NCI-H1105 (cell line): ENCODE results near the gene CACNA2D3.
"Not testable (repeated sequence)": the region's sequence is repeated elsewhere in the genome, so short reads cannot be mapped to it uniquely, and the experiment has no call there.

Experiments
- DNase-seq: peaks from one replicate; lab custom pipeline; 2025; lab: John Stamatoyannopoulos, UW

The CACNA2D3 gene

DNA sequence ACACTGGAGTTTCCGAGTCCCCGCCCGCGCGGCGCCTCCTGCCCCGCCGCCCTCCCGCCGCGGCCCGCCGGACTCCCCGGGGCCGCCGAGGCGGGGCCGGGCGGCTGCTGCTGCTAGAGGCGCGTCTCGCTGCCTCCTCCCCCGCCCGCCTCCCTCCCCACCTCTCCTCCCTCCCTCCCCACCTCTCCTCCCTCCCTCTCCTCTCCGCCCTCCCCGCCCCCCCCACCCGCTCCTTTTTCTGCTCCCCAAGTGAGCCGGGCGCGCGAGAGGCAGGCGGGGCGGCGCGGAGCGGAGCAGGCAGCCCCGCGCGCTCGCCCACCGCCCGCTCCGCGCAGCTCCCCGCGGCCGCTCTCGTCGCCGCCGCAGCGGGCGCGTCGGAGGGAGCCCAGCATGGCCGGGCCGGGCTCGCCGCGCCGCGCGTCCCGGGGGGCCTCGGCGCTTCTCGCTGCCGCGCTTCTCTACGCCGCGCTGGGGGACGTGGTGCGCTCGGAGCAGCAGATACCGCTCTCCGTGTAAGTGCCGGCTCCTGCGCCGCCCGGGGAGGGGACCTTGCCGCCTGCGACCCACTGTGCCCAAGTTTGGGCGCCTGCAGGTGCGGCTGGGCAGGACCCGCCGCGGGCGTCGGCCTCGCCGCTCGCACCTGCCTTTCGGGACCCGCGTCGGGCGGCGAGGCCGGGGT lies at the start of gene CACNA2D3:
TSS of gene CACNA2D3 (plus strand) at position 229 of the 679 bp plus-strand sequence.
- peak; percentile 23 for DNase-seq

DNA sequence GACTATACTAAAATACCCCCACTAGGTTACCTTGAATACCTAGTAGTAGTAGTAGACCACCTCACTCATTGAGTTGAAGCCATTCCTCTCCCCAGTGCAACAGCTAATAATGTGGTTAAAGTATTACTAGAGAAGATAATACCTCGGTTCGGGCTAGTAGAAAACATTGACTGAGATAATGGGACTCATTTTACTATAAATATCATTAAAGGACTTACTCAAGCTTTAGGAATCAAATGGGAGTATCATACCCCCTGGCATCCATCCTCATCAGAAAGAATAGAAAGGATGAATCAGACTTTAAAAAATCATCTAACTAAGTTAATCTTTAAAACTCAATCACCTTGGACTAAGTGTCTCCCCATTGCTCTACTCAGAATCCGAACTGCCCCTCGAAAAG lies 49.0 kb upstream of the CACNA2D3 start:
- no peak for DNase-seq

DNA sequence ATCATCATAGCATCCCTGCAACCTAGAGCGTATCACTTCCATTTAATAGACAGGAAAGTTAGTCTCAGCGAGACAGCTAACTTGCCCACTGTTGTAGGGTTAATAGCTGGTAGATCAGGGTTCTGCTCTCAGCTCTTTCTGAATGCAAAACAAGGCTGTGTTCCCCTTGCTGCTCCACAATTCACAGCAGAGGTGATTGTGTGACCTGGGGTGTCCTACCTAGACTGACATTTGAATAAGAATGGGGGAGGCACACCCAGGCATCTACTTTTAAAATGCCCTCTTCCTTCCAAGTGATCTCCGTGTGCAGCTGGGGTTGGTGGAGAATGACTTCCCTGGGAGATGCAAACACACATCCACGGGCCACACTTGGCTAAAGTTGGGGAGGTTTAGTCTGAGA lies 43.0 kb upstream of the CACNA2D3 start:
- DNase-seq, result no peak

DNA sequence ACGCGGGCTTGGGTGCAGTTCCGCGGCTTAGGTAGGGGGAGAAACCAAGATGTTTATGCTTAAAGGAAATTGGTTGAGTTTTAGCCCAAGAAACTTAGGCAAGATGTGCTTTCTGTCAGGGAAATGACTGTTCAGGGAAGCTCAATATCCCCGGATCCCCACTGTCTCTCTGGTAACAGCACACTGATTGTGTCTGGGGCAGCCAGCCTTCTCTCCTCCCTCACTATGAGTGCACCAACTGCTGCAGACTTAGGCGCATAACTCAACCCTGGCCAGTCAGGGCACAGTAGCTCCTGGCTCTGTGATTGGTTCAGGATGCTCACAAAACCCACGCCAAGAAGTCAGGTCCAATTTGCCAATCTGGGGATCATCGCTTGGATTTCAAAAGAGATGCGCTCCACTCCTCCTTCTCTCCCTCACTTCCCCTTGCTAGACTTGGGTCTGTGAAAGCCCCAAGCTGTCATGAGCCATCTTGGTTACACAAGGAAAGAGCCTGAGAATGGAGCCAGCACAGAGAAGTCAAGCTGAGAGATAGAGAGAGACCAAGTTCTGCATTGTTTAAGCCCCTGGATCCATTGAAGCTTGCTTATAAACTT lies 42.5 kb upstream of the CACNA2D3 start:
- no peak for DNase-seq

DNA sequence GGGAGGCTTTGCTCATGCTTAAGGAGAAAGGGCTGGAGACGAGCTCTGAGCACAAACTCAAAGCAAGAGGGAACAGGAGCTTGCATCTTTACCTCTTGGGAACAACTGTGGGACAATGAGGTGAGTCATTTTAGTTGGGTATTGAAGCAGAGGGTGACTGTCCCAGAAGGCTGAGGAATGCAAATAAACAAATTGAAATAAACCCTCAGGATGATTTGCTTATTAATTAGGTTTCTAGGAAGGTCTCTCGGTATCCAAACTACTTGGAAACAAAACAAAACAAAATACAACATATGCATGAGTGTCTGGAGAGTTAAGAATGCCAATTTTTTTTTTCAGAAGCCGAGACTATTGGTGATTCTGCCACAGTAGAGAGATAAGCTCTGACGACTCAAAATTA lies 38.4 kb upstream of the CACNA2D3 start:
- DNase-seq, result no peak

DNA sequence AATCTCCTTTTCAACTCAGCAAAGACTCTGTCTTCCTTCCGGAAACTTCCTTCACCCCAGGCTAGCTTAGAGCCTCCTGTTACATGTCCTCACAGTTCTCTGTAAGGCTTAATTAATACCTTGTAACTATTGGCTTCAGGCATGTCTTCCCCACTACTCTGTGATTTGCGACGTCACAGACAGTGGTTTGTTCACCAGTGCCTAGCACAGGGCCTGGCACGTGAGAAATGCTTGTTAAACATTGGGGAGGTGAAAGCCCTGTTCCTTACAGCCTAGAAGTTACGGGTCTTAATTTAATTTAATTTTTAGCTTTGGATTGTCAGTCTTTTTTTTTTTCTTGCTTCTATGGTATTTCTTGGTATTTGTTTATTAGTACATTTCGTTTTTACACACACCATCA lies 36.4 kb upstream of the CACNA2D3 start:
- no peak for DNase-seq

DNA sequence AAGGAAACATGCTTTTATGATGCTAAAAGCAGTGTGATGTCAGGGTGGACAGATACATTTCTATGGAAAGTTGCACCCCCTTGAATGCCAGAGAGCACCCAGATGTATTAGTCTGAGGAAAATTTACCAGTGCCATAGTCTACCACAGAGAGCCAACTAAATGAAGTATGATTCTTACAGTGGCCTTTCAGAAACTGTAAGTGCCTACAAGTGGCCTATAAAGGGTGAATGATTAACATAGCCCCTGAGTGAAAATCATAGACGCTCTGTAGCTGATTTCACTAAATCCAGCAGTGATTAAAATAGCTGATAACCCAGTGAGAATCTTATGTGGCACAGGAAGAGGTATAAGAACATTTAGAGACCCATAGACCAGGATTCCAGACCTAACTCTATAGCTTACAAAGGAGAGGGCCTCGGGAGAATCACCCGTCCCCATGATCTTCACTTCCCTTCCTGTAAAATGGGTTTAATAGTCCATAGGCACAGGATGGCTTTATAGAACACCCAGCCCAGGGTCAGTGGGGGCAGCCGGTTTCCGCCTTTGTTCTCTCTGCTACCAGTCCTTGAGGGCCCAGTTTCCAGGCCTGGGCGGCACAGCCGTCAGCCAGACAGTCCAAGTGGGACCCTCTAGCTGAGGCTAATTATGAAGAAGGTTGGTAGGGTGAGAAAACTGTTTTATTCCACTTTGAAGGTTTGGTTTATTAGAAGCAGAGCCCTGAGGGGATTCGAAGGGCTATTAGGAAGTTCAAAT lies 35.5 kb upstream of the CACNA2D3 start:
- DNase-seq, result no peak

DNA sequence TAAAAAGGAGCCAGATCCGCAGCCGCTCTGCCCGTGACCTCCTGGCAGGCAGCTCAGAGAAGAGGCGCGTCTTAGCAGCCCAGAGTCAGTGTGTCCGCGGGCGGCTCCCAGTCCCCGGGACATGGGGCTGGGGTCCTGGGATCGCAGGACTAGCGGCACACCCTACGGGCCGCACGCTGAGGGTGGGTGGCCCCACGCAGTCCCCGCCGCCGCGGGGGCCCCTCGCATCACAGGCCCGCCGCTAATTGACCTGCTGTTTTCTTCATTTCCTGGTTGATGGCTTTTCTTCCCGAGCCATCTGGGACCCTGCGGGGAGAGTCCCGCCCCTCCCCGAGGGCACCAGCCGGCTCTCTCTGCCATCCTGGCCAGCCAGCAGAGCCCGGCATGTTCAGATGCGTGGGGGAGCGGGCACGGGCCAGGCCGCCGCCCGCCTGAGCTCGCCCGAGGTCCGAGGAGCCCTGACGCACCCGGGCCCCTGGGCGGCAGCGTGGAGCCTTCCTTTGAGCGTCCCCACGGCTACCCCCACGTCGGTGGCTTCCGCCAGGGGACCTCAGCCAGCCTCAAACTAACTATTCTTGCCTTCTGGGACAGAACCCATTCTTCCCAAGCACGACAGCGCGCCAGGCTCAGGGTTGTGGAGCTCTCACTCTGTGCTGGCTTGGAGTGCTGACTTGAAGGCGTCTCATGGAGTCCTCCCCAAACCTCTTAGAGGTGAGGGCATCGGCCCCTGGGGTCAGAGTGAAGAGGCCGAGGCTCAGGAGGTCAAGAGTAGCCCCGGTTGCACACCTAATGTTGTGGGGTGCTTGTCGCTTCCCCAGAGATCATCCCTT lies 34.6 kb upstream of the CACNA2D3 start:
- no peak for DNase-seq

DNA sequence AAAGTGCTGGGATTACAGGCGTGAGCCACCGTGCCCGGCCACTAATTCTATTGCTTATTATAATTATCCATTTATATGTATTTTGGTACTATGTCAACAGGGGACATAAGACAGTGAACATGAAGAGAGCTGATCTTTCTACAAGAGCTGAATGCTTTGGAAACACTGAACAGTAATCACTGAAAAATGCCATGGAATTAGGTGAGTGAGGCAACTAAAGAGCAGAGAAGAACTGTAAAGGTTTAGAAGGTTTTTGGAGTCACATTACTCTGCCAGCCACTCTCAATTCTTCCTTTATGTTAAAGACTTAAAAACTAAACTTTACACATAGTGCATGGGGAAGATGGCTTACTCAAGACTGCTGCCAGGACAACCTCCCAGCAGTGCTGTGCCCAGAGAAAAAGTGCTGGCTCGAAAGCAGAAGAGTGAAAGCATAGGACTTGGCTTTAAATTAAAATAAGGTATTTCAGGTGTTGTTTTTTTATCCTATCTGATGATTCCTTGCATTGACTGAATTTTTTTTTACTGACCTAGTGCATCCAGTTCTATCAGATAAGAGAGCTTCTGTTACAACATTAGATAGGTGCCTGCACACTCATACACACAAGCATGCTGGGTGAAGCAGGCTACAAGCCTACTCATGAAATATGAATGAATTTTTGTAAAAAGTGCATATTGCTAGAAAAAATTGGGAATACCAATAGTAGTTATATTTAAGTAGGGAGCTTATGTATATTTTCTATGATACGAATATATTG lies 28.7 kb upstream of the CACNA2D3 start:
- no peak for DNase-seq

DNA sequence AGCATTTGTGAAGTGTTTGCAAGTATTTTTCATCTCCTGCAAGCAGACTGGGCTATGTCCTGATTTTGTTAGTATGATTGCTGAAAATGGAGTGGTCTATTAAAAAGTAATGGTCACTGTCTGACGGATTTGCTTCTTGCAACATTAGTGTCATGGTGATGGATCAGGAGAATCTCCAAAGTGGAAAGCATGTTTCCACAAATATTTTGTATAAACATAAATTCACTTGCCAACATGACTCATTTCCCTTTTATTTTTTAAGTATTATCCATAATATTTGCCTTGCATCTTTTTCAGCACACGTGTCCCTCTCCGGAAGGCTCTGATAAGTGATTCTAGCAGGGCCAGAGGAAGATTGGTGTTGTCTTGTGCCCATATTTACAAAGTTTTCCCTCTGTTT lies 27.4 kb upstream of the CACNA2D3 start:
- DNase-seq, result no peak

DNA sequence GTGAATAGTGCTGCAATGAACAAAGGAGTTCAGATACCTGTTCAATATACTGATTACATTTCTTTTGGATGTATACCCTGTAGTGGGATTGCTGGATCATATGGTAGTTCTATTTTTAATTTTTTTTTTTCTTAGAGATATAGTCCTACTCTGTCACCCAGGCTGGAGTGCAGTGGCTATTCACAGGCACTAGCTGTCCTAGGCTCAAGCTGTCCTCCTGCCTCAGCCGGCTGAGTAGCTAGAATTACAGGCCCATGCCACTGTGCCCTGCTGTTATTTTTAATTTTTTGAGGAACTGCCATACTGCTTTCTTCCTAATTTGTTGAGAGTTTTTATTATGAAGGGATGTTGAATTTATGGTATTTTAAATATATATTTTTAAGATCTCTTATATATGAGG lies 23.0 kb upstream of the CACNA2D3 start:
- no peak for DNase-seq

DNA sequence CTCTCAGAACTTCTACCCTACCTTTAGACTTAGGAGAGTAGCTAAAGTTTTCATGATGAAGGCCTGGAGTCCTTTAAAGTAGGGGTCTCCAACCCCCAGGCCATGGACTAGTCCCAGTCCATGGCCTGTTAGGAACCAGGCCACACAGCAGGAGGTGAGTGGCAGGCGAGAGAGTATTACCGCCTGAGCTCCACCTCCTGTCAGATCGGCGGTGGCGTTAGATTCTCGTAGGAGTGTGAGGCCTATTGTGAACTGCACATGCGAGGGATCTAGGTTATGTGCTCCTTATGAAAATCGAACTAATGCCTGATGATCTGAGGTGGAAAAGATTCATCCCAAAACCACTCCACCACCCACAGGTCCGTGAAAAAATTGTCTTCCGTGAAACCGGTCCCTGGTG lies 18.3 kb upstream of the CACNA2D3 start:
- no peak for DNase-seq

DNA sequence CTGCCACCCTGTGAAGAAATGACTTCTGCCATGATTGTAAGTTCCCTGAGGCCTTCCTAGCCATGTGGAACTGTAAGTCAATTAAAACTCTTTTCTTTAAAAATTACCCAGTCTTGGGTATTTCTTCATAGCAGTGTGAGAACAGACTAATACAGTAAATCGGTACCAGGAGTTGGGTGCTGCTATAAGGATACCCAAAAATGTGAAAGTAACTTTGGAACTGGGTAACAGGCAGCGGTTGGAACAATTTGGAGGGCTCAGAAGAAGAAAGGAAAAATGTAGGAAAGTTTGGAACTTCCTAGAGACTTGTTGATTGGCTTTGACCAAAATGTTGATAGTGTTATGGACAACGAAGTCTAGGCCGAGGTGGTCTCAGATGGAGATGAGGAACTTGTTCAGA lies 6.2 kb upstream of the CACNA2D3 start:
- not testable (repeated sequence) for DNase-seq

DNA sequence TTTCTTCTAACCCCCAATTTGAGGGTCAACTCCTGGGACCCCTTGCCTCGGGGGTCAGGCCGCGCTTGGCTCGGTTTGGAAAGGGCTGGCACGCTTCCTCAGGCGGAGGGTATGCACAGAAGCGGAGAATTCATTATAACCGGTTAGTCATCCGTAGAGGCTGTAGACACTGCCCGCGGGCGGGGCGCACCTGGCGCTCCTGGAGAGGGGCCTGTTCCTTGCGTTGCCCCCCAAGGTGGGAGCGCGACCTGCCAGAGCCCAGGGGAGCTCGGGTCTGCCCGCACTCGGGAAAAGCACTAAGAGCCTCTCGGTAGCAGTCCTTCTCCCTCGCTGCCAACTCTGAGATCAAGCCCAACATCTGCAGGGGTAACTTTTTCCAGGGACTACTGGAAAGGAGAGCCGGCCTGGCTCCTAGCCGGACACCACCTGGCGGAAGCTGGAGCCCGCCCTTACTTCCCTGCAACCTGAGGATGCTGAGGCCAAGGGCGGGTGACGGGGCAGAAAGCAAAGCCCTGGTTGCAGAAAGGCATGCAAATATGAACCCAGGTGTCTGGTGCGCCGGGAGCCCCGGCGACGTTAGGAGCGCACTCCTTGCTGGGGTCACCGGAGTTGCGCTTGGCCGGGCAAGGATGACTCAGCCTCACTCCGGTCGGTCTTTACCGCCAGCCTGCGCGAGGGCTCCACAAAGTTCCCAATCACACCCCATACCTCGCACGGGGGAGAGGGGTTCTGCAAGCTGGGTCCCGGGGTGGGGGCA lies 1.5 kb upstream of the CACNA2D3 start:
- DNase-seq, result no peak

DNA sequence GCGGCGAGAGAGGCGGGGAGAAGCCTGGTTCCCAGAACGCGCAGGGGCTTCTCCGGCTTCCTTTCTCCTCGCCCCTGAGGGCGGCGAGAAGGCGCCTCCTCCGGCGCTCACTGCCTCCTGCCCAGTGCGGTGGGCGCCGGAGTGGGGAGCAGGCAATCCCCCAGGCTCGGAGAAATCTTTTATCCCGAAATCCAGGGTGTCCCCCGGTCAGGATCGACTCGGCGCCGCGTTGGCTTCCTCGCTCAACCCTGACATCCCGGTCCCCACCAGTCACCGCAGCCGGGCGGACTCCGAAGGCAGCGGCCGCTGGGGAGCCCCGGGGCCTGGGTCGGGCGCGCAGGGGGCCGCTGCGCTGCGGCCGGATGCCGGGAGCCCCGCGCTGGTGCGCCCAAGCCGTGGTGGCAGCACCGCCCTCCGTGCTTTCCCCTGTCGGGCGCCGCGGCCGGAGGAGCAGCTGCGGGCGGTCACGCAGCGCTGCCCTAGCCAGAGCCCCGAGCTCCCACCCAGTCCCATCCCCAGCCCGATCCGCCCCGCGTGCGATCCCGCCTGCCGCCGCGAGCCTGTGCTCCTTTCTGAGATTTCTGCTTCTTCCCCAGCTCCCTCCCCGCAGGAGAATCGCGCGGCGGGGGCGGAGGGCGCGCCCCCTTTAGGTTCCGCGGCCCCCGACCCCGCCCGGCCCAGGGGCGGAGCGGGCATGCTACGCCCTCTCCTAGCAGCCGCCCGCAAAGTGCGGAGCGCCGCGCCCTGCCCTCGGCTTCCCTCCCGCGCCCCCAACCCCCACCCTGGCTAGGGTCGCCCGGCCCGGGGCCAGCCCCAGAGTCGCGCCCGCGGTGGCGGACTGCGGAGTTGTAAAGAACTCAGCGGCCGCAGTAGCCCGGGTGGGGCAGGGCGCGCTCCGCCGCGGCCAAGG lies 683 bp upstream of the CACNA2D3 start:
- no peak for DNase-seq

DNA sequence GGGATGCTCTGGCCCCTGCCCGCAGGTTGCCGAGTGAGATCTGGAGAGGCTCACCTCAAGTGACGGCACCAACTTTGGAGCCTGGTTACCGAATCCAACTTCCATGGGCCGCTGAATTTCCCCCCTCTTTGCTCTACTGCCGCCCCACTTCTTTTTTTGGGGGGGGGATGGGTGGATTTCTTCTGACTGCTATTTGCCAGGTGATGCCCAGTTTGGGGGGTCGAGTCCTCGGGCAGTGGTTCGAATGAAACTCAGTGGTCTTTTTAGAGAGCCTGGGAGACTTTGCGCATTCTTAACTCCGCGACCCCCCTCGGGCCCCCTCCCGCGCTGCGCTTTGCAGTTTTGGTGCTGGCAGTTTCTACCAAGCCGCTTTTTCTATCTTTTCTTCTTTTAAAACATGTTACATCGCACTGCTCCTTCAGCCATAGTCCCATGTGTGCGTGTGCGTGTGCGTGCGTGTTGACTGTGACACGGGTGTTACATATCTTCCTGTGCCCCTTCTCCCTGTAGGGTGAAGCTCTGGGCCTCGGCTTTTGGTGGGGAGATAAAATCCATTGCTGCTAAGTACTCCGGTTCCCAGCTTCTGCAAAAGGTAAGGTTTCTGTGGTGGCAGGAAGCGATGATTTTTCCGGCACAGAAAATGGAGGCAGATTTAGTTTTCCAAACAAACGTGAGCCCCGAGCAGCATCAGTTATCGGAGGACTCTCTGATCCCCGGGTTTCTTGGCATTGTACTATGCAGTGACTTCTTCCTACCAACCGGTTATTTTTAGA lies 837 bp downstream of the CACNA2D3 start:
- no peak for DNase-seq

DNA sequence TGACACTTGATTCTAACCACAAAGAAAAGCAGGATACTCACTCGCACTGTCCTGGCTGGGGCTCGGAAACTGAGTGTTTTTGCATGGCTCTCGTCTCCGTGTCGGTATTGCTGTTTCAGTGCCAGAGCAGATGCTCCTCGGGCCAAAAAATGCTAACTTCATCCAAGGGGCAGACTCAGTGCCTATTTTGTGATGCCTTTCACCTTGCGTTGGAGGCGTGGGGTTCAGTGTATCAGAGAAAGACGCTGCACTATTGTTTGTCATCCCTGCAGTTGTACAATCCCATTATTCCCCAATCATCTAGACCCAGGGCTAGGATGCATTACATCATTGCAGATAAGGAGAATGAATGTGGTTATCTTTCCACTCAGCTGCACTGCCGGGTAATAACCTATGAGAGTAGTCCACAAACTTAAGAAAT lies 1.4 kb downstream of the CACNA2D3 start:
- DNase-seq, result no peak

DNA sequence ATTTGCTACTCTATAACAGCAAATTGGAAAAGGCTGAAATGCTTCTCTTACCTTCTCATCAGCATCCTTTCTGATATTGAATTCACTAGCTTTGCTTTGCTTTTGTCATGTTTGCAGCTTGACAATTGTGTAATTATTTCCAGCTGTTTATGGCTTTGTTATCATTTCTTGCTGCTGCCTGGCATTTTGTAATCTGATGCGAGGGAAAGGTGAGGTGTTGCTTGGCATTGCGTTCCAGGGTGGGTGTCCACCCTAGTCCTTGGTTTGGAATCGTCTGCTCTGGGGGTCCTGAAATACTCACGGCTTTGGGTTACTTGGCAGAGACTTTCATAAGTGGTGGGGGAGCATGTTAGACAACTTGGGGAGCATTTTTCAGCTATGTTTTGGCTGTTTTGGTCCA lies 2.9 kb downstream of the CACNA2D3 start:
- no peak for DNase-seq

DNA sequence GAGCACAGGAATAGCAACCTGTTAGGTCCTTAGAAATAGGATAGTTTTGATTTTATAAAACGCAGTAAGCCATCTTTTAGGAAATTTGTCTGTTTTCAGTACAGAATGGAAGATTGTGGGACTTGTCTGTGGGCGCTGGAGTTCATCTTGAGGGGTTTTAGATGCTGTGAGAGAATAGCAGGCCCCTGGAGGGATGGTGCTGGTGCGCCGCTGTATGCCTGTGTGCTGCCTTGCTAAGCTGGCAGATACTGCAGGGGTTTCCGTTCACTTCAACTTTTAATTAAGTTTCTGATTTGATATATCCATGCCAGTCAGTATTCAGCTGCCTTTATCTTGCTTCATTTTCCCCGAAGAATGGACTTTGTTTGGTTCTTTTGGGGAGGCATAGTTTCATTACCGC lies 4.2 kb downstream of the CACNA2D3 start:
- DNase-seq, result no peak
